DOHH2 (cell line): ENCODE measurements around the gene AMIGO3.

ENCODE experiments used
- CTCF ChIP-seq: fragments of 200-600 bp; sonication (generic); IDR thresholded peaks from one replicate; pipeline ENCODE4 v1.5.1; 2014; ENCODE audit warnings: antibody characterized with exemption, mild to moderate bottlenecking, low read depth, low read length; ENCODE audit not compliant: poor library complexity, severe bottlenecking
- EZH2phosphoT487 ChIP-seq: fragments of 200-600 bp; sonication (generic); IDR thresholded peaks from 2 replicates; pipeline ENCODE4 v1.6.1; 2017; ENCODE audit warnings: borderline replicate concordance, mild to moderate bottlenecking, antibody characterized with exemption, low read length, moderate library complexity, mixed read lengths

- TF ChIP-seq CTCF (no peak), EZH2phosphoT487 (no peak)
These were observed 51.6 kb downstream of the AMIGO3 start for GRCh38 chr3:49667701-49668413.
